Loucy (cell line): ENCODE measurements around the gene FOXRED2.

Experiments
- EZH2phosphoT487 ChIP-seq: fragments of 200-600 bp; IDR thresholded peaks from 2 replicates; pipeline ENCODE4 v1.6.1; 2018; ENCODE audit warnings: antibody characterized with exemption, mild to moderate bottlenecking, moderate library complexity, borderline replicate concordance
- TF ChIP-seq, protein P1 (sequence below): fragments of 200-600 bp; sonication (generic); conservative IDR thresholded peaks from 2 replicates; pipeline ENCODE4 v1.5.1; 2014; ENCODE audit warnings: mild to moderate bottlenecking, antibody characterized with exemption, low read length

DNA sequence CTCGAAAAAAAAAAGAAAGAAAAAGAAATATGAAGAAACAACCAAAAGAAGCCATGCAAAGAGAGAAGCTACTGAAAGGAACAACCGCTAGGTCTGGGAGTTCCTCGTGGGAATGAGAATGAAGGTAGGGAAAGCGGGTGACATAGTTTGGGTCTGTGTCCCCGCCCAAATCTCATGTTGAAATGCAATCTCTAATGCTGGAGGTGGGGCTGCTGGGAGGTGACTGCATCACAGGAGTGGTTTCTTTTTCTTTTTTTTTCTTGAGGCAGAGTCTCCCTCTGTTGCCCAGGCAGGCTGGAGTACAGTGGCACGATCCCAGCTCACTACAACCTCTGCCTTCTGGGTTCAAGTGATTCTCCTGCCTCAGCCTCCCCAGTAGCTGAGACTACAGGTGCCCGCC lies 15.7 kb downstream of the FOXRED2 start:
- TF ChIP-seq, protein P1, sequence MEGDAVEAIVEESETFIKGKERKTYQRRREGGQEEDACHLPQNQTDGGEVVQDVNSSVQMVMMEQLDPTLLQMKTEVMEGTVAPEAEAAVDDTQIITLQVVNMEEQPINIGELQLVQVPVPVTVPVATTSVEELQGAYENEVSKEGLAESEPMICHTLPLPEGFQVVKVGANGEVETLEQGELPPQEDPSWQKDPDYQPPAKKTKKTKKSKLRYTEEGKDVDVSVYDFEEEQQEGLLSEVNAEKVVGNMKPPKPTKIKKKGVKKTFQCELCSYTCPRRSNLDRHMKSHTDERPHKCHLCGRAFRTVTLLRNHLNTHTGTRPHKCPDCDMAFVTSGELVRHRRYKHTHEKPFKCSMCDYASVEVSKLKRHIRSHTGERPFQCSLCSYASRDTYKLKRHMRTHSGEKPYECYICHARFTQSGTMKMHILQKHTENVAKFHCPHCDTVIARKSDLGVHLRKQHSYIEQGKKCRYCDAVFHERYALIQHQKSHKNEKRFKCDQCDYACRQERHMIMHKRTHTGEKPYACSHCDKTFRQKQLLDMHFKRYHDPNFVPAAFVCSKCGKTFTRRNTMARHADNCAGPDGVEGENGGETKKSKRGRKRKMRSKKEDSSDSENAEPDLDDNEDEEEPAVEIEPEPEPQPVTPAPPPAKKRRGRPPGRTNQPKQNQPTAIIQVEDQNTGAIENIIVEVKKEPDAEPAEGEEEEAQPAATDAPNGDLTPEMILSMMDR: no peak
- TF ChIP-seq EZH2phosphoT487: no peak
